Measurements from ENCODE around the gene PTRH1. TPM values are rescaled to one million over a fixed set of nuclear protein-coding genes. Genes with fewer than 3 reads are reported as not detected.

Gene PTRH1
- total RNA-seq, 1 experiment from 2014 or later: 22.4 TPM

DNA sequence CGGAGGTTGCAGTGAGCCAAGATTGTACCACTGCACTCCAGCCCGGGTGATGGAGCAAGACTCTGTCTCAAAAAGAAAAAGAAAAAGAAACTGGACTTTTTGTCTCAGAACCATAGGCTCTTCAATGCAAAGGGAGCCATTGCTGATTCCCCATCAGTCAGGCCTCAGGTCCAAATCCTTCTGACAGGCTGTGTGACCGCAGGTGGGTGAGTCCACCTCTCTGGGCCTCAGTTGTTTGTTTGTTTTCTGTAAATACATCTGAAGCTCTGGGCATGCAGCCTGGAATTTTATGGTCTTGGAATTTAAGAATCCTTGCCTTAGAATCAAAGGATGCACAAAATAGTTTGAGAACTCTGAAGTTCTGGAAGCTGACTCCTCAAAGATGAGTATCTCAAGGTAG, 40.8 kb upstream of the PTRH1 start:
- no peak overlapping the region for H3K4me2 ChIP-seq
- no TSS peak for BruUV-seq (replicated peaks)
- H3K79me2 ChIP-seq (ENCODE audit: low read depth): no peaks in the 10 kb centered on the region
- H3K27me3 ChIP-seq (ENCODE audit: insufficient read depth, low read depth): peaks cover 54% of the 10 kb centered on the region
- no peak overlapping the region for H2AFZ ChIP-seq
- H3K4me1 ChIP-seq (replicated peaks; ENCODE audit: insufficient read depth): no peaks in the 10 kb centered on the region
- H3K4me3 ChIP-seq: no peak overlapping the region
- no peaks in the 10 kb centered on the region; the same call in 1 of the 2 replicates for H3F3A ChIP-seq (ENCODE audit: insufficient read depth, low read depth)
- CTCF ChIA-PET: interaction anchor here (0.9 to 1.0 kb wide), 2 partner anchors 9 to 362 kb away, joined by 3 to 4 read pairs; no protein-coding TSS in a partner anchor
- no peaks in the 10 kb centered on the region for H3K9me3 ChIP-seq (ENCODE audit: insufficient read depth, low read depth)
- POLR2A ChIA-PET (ENCODE audit: unreplicated experiment): interaction anchor here (0.6 kb wide), 1 partner anchor 50 kb away, joined by 3 read pairs; no protein-coding TSS in a partner anchor
- no peak overlapping the region for H3K27ac ChIP-seq
- no peaks in the 10 kb centered on the region for H3K36me3 ChIP-seq (ENCODE audit: low read depth)
- intact Hi-C loops (cut with micrococcal nuclease; ENCODE audit: unreplicated experiment): no loop called here
- DNase-seq: no peak
- H3K9me2 ChIP-seq (ENCODE audit: insufficient read depth): no peaks in the 10 kb centered on the region
- H4K20me1 ChIP-seq (ENCODE audit: insufficient read depth): no peaks in the 10 kb centered on the region
- TF ChIP-seq EZH2 (IDR thresholded peaks at IDR 0.05; ENCODE audit: low read depth): no peak
- TF ChIP-seq CTCF (conservative IDR thresholded peaks at IDR 0.05): no peak

- no peak overlapping the region for H3K27ac ChIP-seq
- H4K20me1 ChIP-seq (ENCODE audit: insufficient read depth): no peaks in the 10 kb centered on the region
- H2AFZ ChIP-seq: no peak overlapping the region
- POLR2A ChIA-PET (ENCODE audit: unreplicated experiment): no interaction called here
- no peaks in the 10 kb centered on the region for H3K4me1 ChIP-seq (replicated peaks; ENCODE audit: insufficient read depth)
- no peaks in the 10 kb centered on the region for H3K9me3 ChIP-seq (ENCODE audit: insufficient read depth, low read depth)
- TF ChIP-seq EZH2 (IDR thresholded peaks at IDR 0.05; ENCODE audit: low read depth): no peak
- TF ChIP-seq CTCF (conservative IDR thresholded peaks at IDR 0.05): no peak
- no TSS peak for BruUV-seq (replicated peaks)
- H3F3A ChIP-seq (ENCODE audit: insufficient read depth, low read depth): no peaks in the 10 kb centered on the region; the same call in 1 of the 2 replicates
- H3K4me2 ChIP-seq: no peak overlapping the region
- intact Hi-C loops (cut with micrococcal nuclease; ENCODE audit: unreplicated experiment): no loop called here
- no peaks in the 10 kb centered on the region for H3K79me2 ChIP-seq (ENCODE audit: low read depth)
- no peaks in the 10 kb centered on the region for H3K36me3 ChIP-seq (ENCODE audit: low read depth)
- no peak overlapping the region for H3K4me3 ChIP-seq
- CTCF ChIA-PET: interaction anchor here (0.6 to 1.0 kb wide), 2 partner anchors 10 to 121 kb away, joined by 3 to 8 read pairs; no protein-coding TSS in a partner anchor
- no peaks in the 10 kb centered on the region for H3K9me2 ChIP-seq (ENCODE audit: insufficient read depth)
- H3K27me3 ChIP-seq (ENCODE audit: insufficient read depth, low read depth): peaks cover 50% of the 10 kb centered on the region
- DNase-seq: no peak
Observed at GRCh38 chr9:127755061-127756060, 39.9 kb upstream of the PTRH1 start.

DNA sequence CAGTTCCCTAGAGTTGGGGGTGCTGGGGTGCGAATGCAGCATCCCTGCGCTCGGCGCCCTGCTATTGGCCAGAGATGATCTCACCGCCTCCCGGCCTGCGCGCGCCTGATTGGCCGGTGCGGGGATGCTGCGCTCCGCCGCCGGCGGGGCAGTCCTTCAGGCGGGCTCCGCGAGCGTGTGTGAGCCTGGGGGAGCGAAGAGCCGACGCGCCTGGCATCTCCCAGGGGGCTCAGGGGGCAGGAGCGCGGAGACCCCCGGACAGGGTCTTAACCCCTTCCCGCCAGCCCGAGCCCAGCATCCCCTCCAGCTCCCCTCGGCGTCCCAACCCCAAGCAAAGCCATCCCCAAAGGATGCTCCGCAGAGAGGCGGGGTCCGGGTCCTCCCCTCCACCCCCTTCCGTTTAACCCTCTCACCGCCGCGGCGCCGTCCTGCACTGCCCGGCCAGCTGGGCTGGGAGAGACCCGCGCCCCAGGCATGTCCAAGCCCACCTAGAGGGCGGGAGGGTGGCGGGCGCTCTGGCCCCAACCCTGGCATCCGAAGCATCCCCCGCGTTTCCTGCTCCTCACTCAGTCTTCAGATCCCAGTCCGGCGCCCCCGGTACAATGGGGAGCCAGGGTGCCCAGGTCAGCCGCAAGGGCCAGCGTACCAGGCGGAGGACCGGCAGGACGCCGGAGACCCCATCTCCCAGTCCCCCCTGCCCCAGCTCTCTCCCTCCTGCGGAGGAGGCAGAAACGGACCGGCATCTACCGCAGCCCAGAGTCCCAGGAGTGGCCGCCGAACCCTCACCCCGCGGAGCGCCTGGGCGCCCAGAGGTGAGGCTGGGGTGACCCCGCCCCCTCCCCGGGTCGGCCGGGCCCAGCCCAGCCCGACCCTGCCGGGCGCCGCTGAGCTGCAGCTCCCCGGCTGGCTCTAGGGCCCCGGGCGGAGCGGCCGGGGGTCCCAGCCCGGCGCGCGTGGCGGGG, 38.9 kb upstream of the PTRH1 start:
- Histone ChIP-seq H3K4me2 (no peak overlapping the region), H3F3A (ENCODE audit: insufficient read depth, low read depth) (no peaks in the 10 kb centered on the region; the same call in 1 of the 2 replicates), H2AFZ (no peak overlapping the region), H3K79me2 (ENCODE audit: low read depth) (no peaks in the 10 kb centered on the region), H3K4me3 (no peak overlapping the region), H3K4me1 (replicated peaks; ENCODE audit: insufficient read depth) (no peaks in the 10 kb centered on the region), H3K36me3 (ENCODE audit: low read depth) (no peaks in the 10 kb centered on the region), H3K27ac (no peak overlapping the region), H4K20me1 (ENCODE audit: insufficient read depth) (no peaks in the 10 kb centered on the region), H3K9me2 (ENCODE audit: insufficient read depth) (no peaks in the 10 kb centered on the region), H3K9me3 (ENCODE audit: insufficient read depth, low read depth) (no peaks in the 10 kb centered on the region), H3K27me3 (ENCODE audit: insufficient read depth, low read depth) (peaks cover 49% of the 10 kb centered on the region)
- POLR2A ChIA-PET (ENCODE audit: unreplicated experiment): no interaction called here
- CTCF ChIA-PET: no interaction called here
- no TSS peak for BruUV-seq (replicated peaks)
- DNase-seq: no peak
- TF ChIP-seq CTCF (conservative IDR thresholded peaks at IDR 0.05) (no peak), EZH2 (IDR thresholded peaks at IDR 0.05; ENCODE audit: low read depth) (no peak)
- intact Hi-C loops (cut with micrococcal nuclease; ENCODE audit: unreplicated experiment): no loop called here
